Retinal pigment epithelial cell (primary cell): ENCODE measurements around the gene SH3RF3.

Experiments used
- DNase-seq: peaks from one replicate; pipeline ENCODE4 v3.0.0-alpha.2; 2010; ENCODE audit warnings: low read depth
- H3K4me3 ChIP-seq: 2 replicates; pipeline ENCODE4 v1.5.1; 2011; ENCODE audit warnings: mild to moderate bottlenecking, low read length, control low read depth, moderate library complexity
- TF ChIP-seq, protein P1 (sequence below): conservative IDR thresholded peaks from 2 replicates; pipeline ENCODE4 v1.5.1; 2011; ENCODE audit warnings: low read depth, low read length, control low read depth, inconsistent platforms

The SH3RF3 gene

DNA sequence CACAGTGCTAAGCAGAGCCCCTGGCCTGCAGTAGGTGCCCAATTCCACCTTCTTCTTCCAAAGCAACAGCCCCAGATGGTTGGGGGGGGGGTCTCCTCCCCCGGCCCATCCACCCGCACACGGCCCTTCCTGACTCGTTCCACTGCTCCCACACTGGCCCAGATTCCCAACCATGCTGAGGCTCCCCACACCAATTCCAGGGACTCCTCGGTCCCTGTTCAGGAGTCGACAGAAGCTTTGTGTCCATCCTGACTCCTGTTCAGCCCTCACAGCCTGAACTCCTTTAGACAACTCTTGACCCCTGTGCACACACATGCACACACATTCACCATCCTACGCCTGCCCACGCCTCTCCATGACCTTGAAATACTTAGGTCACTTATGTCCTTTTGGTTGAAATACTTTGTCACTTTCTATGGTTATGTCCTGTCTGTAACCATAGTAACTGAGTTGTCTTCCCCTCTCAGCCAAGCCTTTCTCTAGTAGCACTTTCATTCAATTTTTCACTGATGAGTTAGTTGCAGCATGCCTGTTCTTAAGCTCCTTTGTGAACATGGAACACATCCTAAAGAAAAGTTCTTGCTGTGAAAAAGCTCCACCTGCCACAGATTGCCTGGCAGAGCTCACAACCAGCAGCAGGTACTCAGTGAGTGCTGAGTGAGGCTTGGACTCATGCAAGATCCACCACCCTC is 258.9 kb downstream of the SH3RF3 start:
- no peak for DNase-seq
- TF ChIP-seq, protein P1, sequence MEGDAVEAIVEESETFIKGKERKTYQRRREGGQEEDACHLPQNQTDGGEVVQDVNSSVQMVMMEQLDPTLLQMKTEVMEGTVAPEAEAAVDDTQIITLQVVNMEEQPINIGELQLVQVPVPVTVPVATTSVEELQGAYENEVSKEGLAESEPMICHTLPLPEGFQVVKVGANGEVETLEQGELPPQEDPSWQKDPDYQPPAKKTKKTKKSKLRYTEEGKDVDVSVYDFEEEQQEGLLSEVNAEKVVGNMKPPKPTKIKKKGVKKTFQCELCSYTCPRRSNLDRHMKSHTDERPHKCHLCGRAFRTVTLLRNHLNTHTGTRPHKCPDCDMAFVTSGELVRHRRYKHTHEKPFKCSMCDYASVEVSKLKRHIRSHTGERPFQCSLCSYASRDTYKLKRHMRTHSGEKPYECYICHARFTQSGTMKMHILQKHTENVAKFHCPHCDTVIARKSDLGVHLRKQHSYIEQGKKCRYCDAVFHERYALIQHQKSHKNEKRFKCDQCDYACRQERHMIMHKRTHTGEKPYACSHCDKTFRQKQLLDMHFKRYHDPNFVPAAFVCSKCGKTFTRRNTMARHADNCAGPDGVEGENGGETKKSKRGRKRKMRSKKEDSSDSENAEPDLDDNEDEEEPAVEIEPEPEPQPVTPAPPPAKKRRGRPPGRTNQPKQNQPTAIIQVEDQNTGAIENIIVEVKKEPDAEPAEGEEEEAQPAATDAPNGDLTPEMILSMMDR, result no peak
- H3K4me3 ChIP-seq, result no peak overlapping the region

DNA sequence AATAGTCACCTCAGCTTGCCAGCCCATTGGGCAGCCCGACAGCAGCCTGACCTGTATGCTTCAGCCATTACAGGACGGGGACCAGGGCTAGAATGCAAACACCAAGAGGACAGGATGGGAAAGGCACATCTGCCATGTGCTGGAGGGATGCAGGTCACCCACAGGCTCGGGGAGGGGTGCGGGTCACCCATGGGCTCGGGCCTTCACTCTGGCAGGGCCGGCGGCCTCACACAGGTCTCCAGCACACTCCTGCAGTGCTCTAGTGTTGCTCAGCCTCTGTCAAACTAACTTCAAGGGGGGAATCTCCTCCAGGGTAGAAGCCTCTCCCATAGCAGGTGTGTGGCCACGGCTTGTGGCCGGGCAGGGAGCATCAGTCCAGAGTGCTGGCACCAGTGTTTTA is 262.2 kb downstream of the SH3RF3 start:
- H3K4me3 ChIP-seq, result no peak overlapping the region
- DNase-seq, result no peak
- TF ChIP-seq, protein P1, result no peak

DNA sequence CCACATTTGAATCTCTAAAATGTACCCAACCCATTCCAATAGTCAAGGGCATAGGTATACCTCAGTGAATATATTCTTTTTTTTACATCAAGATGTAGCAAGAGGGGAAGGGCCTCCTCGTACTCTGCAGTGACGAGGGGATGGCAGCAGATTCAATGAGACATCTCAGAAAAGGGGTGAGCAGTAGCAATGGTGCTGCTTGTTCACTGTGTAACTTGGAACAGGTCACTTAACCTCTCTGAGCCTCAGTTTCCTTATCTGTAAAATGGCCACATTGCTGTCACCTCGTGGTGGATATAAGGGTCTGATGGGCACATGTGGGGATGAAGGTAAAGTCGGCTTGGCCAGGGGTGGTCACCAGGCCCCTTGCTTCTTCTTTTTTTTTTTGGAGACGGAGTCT is 263.1 kb downstream of the SH3RF3 start:
- TF ChIP-seq, protein P1, result no peak
- no peak overlapping the region for H3K4me3 ChIP-seq
- DNase-seq, result no peak

DNA sequence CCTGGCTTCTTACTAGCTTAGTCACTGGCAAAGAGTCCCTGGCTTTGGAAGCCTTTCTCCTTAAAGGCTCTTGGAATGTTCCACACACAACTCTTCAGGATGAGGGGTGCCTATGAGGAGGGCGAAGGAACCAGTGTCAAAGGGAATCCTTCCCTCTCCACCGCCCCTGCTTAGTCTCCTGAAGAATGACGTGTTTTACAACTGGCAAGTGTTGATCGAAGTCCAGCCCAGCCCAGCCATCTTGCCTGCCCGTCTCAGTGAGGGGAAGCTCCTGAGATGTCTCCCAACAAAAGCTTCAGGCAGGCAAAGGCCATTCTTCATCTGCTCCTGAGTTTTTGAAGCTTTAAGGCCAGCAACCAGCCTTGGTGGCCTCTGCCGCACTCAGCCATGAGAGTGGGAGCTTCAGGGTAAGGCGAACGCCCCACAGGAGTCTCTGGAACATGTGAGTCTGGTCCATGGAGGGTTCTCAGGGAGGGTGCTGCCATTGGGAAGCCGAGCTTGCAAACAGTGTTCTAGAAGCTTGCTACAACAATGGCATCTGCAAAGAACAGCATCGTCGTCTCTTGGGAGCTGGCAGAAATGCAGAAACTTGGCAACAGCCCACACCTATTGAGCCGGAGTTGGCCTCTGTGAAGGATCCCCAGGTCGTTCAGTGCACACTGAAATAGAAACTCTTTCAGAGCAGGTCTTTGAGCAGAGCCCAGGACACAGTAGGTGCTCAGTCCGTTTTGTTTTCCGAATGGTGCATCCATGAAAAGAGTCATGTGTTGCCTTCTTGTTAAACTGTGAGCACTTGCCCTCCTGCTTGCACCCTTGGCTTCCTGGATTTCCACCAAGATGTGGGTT is 264.0 kb downstream of the SH3RF3 start:
- TF ChIP-seq, protein P1, result no peak
- DNase-seq, result no peak

DNA sequence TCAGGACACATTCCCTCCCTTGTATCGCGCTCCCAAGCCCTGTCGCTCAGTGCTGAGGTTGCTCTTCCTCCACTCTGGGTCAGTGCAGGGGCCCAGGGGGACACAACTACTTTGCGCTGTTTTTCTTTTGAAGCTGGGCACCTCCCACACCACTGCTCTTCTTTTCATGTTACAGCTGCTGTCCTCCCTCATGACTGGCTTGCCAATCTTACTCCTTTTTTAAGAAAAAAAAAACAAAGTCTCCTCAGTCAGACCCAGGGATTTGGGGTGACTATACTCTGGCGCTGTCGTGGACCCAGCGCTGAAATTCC is 264.6 kb downstream of the SH3RF3 start:
- H3K4me3 ChIP-seq, result no peak overlapping the region
- DNase-seq, result no peak
- TF ChIP-seq, protein P1, result no peak

More for the DNA sequence above, 264.0 kb downstream of the SH3RF3 start:
- no peak overlapping the region for H3K4me3 ChIP-seq

DNA sequence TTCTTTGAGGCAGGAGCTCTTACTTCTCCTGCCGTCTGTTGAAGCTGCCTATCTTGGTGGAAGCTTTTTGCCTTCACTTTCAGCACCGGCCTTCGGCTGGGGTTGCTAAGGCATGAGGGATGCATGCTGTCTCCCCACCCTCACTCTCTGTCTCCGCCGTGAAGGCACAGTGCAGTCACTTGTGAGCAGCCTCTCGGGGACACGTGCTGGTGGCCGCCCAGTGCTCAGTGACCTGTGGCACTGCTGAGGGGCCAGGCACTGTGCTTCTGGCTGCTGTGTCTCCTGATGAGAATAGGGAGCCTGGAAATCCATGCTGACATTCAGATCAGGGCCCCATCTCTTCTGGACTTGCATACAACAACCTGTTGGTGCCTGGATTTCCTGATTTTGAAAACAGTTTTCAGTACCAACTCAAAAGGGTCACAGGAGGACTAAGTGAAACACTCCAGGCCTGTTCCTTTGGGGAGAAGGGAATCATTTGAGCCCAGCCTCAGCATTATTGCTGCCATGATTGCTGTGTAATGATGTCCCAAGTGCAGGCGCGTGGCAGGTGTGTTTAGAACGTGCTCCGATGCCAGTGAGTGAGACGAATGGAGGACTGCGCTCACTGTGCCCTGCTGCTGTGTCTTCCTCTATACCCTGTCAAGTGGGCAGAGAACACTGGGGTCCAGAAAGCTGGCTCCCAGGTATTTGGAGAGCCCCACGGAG is 266.6 kb downstream of the SH3RF3 start:
- TF ChIP-seq, protein P1, result no peak
- DNase-seq, result no peak
- H3K4me3 ChIP-seq, result no peak overlapping the region
